ENCODE measurements around the gene PHYHD1. TPM values are rescaled to one million over a fixed set of nuclear protein-coding genes. Genes with fewer than 3 reads are reported as not detected.

The PHYHD1 gene
- total and polyA plus RNA-seq, 2 of the 13 experiments (the other 11 are each of a cell fraction or from before 2014, with no cell fraction given) = 10.6 to 25.3 TPM

GRCh38 chr9:128947527-128948301 is 26.9 kb downstream of the PHYHD1 start, which contains the start of the genes DOLK and NUP188 (continued):
- TF ChIP-seq TBX3 (IDR thresholded peaks at IDR 0.05; ENCODE audit: borderline replicate concordance) (no peak), ZSCAN25 (CRISPR knock-in tag; IDR thresholded peaks at IDR 0.05) (peak; percentile 53; the same call in 1 of the 2 replicates), ZFP41 (CRISPR knock-in tag; IDR thresholded peaks at IDR 0.05; ENCODE audit: borderline replicate concordance) (no peak), IRF9 (CRISPR knock-in tag; IDR thresholded peaks at IDR 0.05; ENCODE audit: borderline replicate concordance) (peak; percentile 47), ZNF331 (CRISPR knock-in tag; IDR thresholded peaks at IDR 0.05) (peak; percentile 57), BRCA1 (CRISPR knock-in tag; IDR thresholded peaks at IDR 0.05) (0 out of 2 replicates have a peak, but pooled peaks have one; percentile 63), HNF4G (IDR thresholded peaks at IDR 0.05; ENCODE audit: borderline replicate concordance, low read depth, low read length) (no peak), HNF4G (CRISPR knock-in tag; IDR thresholded peaks at IDR 0.05; ENCODE audit: borderline replicate concordance, low read depth) (peak; percentile 62), MED1 (CRISPR knock-in tag; IDR thresholded peaks at IDR 0.05) (peak; percentile 69), ZBTB39 (CRISPR knock-in tag; IDR thresholded peaks at IDR 0.05) (no peak; the same call in 1 of the 2 replicates), NKX3-1 (CRISPR knock-in tag; IDR thresholded peaks at IDR 0.05) (no peak; the same call in 1 of the 2 replicates), KDM6A (CRISPR knock-in tag; IDR thresholded peaks at IDR 0.05; ENCODE audit: low read depth) (no peak), ZNF138 (CRISPR knock-in tag; IDR thresholded peaks at IDR 0.05; ENCODE audit: low read depth) (no peak), ZKSCAN5 (CRISPR knock-in tag; IDR thresholded peaks at IDR 0.05) (0 out of 2 replicates have a peak, but pooled peaks have one; percentile 4), HMG20B (CRISPR knock-in tag; conservative IDR thresholded peaks at IDR 0.05) (no peak), ZNF260 (CRISPR knock-in tag; IDR thresholded peaks at IDR 0.05; ENCODE audit: borderline replicate concordance, low read depth) (no peak), ZNF264 (CRISPR knock-in tag; IDR thresholded peaks at IDR 0.05) (no peak), SP5 (CRISPR knock-in tag; IDR thresholded peaks at IDR 0.05; ENCODE audit: borderline replicate concordance, low read depth) (peak; percentile 91), RAD21 (CRISPR knock-in tag; IDR thresholded peaks at IDR 0.05) (peak; percentile 53; the same call in 1 of the 2 replicates), RORA (CRISPR knock-in tag; IDR thresholded peaks at IDR 0.05) (no peak), RNF2 (conservative IDR thresholded peaks at IDR 0.05; ENCODE audit: low read depth) (no peak)
- TF ChIP-seq, protein P1, sequence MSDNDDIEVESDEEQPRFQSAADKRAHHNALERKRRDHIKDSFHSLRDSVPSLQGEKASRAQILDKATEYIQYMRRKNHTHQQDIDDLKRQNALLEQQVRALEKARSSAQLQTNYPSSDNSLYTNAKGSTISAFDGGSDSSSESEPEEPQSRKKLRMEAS (IDR thresholded peaks at IDR 0.05) = peak; percentile 83
- TF ChIP-seq, protein P2, sequence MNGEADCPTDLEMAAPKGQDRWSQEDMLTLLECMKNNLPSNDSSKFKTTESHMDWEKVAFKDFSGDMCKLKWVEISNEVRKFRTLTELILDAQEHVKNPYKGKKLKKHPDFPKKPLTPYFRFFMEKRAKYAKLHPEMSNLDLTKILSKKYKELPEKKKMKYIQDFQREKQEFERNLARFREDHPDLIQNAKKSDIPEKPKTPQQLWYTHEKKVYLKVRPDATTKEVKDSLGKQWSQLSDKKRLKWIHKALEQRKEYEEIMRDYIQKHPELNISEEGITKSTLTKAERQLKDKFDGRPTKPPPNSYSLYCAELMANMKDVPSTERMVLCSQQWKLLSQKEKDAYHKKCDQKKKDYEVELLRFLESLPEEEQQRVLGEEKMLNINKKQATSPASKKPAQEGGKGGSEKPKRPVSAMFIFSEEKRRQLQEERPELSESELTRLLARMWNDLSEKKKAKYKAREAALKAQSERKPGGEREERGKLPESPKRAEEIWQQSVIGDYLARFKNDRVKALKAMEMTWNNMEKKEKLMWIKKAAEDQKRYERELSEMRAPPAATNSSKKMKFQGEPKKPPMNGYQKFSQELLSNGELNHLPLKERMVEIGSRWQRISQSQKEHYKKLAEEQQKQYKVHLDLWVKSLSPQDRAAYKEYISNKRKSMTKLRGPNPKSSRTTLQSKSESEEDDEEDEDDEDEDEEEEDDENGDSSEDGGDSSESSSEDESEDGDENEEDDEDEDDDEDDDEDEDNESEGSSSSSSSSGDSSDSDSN (CRISPR knock-in tag; IDR thresholded peaks at IDR 0.05) = peak; percentile 68; the same call in 1 of the 2 replicates
- TF ChIP-seq, protein P3, sequence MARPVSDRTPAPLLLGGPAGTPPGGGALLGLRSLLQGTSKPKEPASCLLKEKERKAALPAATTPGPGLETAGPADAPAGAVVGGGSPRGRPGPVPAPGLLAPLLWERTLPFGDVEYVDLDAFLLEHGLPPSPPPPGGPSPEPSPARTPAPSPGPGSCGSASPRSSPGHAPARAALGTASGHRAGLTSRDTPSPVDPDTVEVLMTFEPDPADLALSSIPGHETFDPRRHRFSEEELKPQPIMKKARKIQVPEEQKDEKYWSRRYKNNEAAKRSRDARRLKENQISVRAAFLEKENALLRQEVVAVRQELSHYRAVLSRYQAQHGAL (CRISPR knock-in tag; IDR thresholded peaks at IDR 0.05; ENCODE audit: not compliant biosample characterization) = no peak
